Occipital lobe (tissue), 2 donors: ENCODE results near the gene UMODL1. TPM values are rescaled to one million over a fixed set of nuclear protein-coding genes. Genes with fewer than 3 reads are reported as not detected.

Experiments
- DNase-seq: peaks from one replicate; lab custom pipeline; 2025; lab: John Stamatoyannopoulos, UW
- total RNA-seq: library from RNA; depleted of rRNA; stranded (reverse); fragments of >200 nt; gene quantifications from one replicate; pipeline ENCODE4 v1.2.3, GENCODE V29; 2014

UMODL1 gene, protein sequence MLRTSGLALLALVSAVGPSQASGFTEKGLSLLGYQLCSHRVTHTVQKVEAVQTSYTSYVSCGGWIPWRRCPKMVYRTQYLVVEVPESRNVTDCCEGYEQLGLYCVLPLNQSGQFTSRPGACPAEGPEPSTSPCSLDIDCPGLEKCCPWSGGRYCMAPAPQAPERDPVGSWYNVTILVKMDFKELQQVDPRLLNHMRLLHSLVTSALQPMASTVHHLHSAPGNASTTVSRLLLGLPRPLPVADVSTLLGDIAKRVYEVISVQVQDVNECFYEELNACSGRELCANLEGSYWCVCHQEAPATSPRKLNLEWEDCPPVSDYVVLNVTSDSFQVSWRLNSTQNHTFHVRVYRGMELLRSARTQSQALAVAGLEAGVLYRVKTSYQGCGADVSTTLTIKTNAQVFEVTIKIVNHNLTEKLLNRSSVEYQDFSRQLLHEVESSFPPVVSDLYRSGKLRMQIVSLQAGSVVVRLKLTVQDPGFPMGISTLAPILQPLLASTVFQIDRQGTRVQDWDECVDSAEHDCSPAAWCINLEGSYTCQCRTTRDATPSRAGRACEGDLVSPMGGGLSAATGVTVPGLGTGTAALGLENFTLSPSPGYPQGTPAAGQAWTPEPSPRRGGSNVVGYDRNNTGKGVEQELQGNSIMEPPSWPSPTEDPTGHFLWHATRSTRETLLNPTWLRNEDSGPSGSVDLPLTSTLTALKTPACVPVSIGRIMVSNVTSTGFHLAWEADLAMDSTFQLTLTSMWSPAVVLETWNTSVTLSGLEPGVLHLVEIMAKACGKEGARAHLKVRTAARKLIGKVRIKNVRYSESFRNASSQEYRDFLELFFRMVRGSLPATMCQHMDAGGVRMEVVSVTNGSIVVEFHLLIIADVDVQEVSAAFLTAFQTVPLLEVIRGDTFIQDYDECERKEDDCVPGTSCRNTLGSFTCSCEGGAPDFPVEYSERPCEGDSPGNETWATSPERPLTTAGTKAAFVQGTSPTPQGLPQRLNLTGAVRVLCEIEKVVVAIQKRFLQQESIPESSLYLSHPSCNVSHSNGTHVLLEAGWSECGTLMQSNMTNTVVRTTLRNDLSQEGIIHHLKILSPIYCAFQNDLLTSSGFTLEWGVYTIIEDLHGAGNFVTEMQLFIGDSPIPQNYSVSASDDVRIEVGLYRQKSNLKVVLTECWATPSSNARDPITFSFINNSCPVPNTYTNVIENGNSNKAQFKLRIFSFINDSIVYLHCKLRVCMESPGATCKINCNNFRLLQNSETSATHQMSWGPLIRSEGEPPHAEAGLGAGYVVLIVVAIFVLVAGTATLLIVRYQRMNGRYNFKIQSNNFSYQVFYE
- total RNA-seq, result not detected

DNA sequence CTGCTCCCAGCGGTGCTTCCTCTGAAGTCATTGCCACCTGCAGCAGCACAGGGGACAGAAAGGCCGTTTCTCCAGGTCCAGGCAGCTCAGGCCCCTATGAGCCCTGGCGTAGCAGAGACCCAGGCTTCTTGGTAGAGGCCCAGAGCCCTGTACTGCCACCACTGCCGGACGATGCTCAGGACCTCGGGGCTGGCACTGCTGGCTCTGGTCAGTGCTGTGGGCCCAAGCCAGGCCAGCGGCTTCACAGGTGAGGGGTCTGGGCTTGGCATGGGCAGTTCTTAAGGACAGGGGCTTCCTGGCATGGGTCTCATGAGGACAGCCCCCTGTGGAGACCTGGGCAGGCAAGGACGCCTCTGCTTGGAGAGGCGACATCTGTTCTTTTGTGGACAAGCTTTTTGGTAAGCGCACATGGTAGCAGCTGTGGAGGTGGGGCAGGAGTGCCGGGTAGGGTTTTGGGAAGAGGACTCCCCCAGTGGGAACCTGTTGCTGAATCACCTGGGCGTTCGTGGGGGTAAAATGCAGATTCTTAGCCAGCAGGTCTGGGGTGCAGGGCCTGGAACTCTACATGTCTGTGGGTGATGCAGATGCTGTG, at the start of gene UMODL1:
UMODL1 (plus strand) TSS at position 172 of the 592 bp plus-strand sequence; CDS start at position 172, 0 bp downstream.
- DNase-seq, result no peak

- no peak for DNase-seq
These were observed 49.6 kb upstream of the UMODL1 start for GRCh38 chr21:42021371-42022090.

- no peak for DNase-seq
These were observed 49.1 kb upstream of the UMODL1 start for GRCh38 chr21:42022091-42022430.

GRCh38 chr21:42022906-42023305, 48.2 kb upstream of the UMODL1 start:
- DNase-seq, result no peak

- no peak for DNase-seq
These were observed 45.6 kb upstream of the UMODL1 start for GRCh38 chr21:42025376-42026081.

- DNase-seq, result no peak
These were observed 45.1 kb upstream of the UMODL1 start for GRCh38 chr21:42026082-42026435.

GRCh38 chr21:42027085-42027821, 43.9 kb upstream of the UMODL1 start:
- DNase-seq, result no peak

- no peak for DNase-seq
These were observed 43.0 kb upstream of the UMODL1 start for GRCh38 chr21:42027822-42028765.

DNA sequence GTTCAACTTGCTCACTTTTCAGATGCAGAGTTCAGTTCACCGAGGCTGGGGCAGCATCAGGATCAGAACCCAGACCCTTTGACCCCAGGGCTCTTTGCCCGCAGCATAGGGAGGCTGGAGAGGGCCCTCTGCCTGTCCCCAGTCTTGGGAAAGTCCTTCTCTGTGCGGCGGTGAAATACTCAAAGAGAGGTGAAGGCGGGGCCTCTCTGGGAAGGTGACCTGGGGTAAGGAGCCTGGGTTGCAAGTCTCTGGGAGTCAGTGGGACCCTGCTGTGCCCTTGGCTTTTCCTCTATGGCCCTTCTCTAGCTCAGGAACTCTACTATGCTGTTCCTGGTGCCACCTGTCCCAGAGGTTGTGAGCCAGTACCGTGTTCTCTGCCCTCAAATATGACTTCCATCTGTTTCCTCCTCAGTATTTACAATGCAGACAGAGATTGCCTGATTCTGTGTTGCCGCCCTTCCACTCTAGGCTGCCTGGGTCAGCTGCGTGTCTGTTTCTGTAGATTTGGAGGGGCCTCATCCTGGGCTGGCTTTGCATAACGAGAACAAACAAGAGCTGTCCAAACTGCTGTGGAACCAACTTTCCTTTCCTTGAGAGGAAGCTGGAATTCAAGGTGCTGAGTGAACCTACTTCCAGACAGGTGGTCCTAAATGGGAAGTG, 42.2 kb upstream of the UMODL1 start:
- DNase-seq, result no peak

- DNase-seq, result no peak
These were observed 40.8 kb upstream of the UMODL1 start for GRCh38 chr21:42030311-42030710.

GRCh38 chr21:42031241-42031640, 39.9 kb upstream of the UMODL1 start:
- no peak for DNase-seq

DNA sequence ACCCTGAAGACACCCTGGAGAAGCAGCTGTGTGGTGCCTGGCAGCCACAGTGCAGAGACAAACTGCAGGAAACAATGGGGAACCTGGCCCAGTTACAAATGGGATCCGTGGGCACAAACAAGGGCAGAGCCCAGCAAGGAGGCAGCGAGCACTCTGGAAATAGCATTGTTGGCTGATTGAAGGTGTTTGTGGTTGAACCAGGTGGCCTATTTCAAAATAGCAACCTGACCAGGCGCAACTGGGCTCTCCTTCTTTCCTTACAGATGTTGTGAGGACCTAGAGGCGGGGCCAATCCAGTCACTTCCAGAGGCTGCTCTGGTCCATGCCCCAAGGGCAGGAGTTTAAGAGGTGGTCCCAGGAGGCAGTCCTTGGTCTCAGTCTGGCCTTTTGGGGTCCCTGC, 39.3 kb upstream of the UMODL1 start:
- DNase-seq, result no peak

- DNase-seq, result no peak
These were observed 38.9 kb upstream of the UMODL1 start for GRCh38 chr21:42032266-42032665.

DNA sequence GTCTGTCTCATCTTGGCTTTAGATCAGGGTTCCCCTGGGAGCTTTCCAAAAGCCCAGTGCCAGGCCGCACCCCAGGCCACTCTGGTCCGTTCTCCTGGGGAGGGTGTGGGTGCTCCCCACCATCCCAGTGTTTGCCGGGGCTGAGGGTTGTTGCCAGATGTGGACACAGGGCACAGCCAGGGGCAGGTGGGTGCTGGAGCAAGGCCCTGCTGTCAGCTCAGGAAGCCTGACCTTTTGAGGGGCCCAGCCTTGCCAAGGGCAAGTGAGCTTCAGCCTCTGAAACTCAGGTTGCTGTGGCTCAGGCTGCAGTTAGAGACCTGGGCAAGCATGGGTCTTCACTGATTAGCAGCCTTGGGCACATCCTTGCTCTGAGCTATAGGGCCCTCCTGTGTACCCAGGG, 38.1 kb upstream of the UMODL1 start:
- DNase-seq, result no peak

- DNase-seq, result no peak
These were observed 34.8 kb upstream of the UMODL1 start for GRCh38 chr21:42036313-42036712.

- no peak for DNase-seq
These were observed 33.6 kb upstream of the UMODL1 start for GRCh38 chr21:42037516-42037915.

- DNase-seq, result no peak
These were observed 33.2 kb upstream of the UMODL1 start for GRCh38 chr21:42037943-42038342.

DNA sequence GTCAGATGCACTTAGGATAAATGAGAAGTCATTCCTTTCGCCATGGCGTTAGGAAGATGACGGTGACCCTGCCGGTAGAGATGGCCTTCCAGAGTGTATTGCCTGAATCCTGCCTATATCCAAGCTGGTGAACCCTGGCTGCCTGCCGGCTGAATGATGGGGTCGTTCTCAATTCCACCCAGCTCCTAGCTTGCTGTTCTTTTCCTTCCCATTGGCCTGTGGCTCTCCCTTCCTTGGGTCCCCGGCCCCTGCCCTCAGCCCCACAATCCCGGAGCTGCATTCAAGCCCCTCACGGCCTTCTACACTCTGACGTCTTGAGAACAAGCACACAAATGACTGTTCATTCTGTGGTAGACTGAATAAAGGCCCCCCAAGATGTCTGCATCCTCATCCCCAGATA, 32.7 kb upstream of the UMODL1 start:
- no peak for DNase-seq
